CD8-positive, alpha-beta memory T cell (primary cell): ENCODE measurements around the gene FYB1. TPM values are rescaled to one million over a fixed set of nuclear protein-coding genes. Genes with fewer than 3 reads are reported as not detected.
A peak's percentile ranks its signal among the peaks of the same experiment; 100 is the strongest.
"Not testable (repeated sequence)": the region's sequence is repeated elsewhere in the genome, so short reads cannot be mapped to it uniquely, and the experiment has no call there.

Source experiments
- CTCF ChIA-PET: fragments of 350-600 bp; sonication (Branson Sonifier 250); formaldehyde crosslinking; loops from one replicate; lab custom pipeline; 2021; ENCODE audit warnings: antibody characterized with exemption; lab: Charles Lee
- POLR2A ChIA-PET: fragments of 350-600 bp; sonication (Branson Sonifier 250); formaldehyde crosslinking; loops from one replicate; lab custom pipeline; 2021; ENCODE audit warnings: antibody characterized with exemption; lab: Charles Lee
- DNase-seq, 5 donors: peaks; one replicate each; pipeline versions ENCODE4 v3.0.0 to v3.0.0-alpha.2; 2020 to 2022; ENCODE audit warnings: mixed read lengths in 1 of 5
- H3K27ac ChIP-seq: one replicate; pipeline ENCODE4 v1.7.0; 2013; ENCODE audit warnings: low read depth, mild to moderate bottlenecking, low read length, moderate library complexity
- H3K27me3 ChIP-seq: 2 replicates; pipeline ENCODE4 v1.7.0; 2013; ENCODE audit warnings: low read length, mild to moderate bottlenecking; ENCODE audit not compliant: insufficient read depth, poor library complexity, severe bottlenecking
- H3K36me3 ChIP-seq: 2 replicates; pipeline ENCODE4 v1.7.0; 2013; ENCODE audit warnings: mild to moderate bottlenecking, low read length, moderate library complexity; ENCODE audit not compliant: insufficient read depth
- H3K4me1 ChIP-seq: 2 replicates; pipeline ENCODE4 v1.7.0; 2013; ENCODE audit warnings: mild to moderate bottlenecking, low read length, moderate library complexity; ENCODE audit not compliant: insufficient read depth
- H3K4me3 ChIP-seq: 2 replicates; pipeline ENCODE4 v1.7.0; 2013; ENCODE audit warnings: mild to moderate bottlenecking, low read length
- H3K9me3 ChIP-seq: 2 replicates; pipeline ENCODE4 v1.7.0; 2013; ENCODE audit warnings: mild to moderate bottlenecking, low read length
- H3K27ac Mint-ChIP-seq, 8 donors: one replicate each; pipeline ENCODE4 v1.8.0; 2020 to 2021; ENCODE audit warnings: mixed read lengths in 8 of 8, mild to moderate bottlenecking in 6 of 8, inconsistent platforms in 3 of 8, moderate library complexity in 3 of 8
- H3K27me3 Mint-ChIP-seq, 2 donors: one replicate each; pipeline ENCODE4 v1.8.0; 2020 to 2021; ENCODE audit warnings: mixed read lengths in 2 of 2, mild to moderate bottlenecking in 1 of 2, moderate library complexity in 1 of 2
- H3K36me3 Mint-ChIP-seq, 3 donors: one replicate each; pipeline ENCODE4 v1.8.0; 2020 to 2021; ENCODE audit warnings: mixed read lengths in 3 of 3, inconsistent platforms in 1 of 3, mild to moderate bottlenecking in 1 of 3
- H3K4me1 Mint-ChIP-seq, 3 donors: one replicate each; pipeline ENCODE4 v1.8.0; 2020 to 2021; ENCODE audit warnings: mixed read lengths in 3 of 3, inconsistent platforms in 1 of 3, mild to moderate bottlenecking in 1 of 3
- H3K4me3 Mint-ChIP-seq, 7 donors: one replicate each; pipeline ENCODE4 v1.8.0; 2020 to 2021; ENCODE audit warnings: mixed read lengths in 7 of 7, mild to moderate bottlenecking in 6 of 7, moderate library complexity in 4 of 7, inconsistent platforms in 2 of 7
- H3K9me3 Mint-ChIP-seq, 5 donors: one replicate each; pipeline ENCODE4 v1.8.0; 2020 to 2022; ENCODE audit warnings: mixed read lengths in 5 of 5, mild to moderate bottlenecking in 3 of 5, moderate library complexity in 2 of 5, inconsistent platforms in 1 of 5
- polyA plus RNA-seq: library from polyadenylated mRNA; unstranded; fragments of 300-500 nt; fragmentation: Illumina TruSeq; gene quantifications from one replicate; pipeline ENCODE4 v1.2.3, GENCODE V29; 2021
- total RNA-seq, 2 experiments: library from RNA; stranded (reverse); gene quantifications; one replicate each; pipeline ENCODE4 v1.2.3, GENCODE V29; 2021

FYB1 gene
- total and polyA plus RNA-seq, 3 experiments from 2014 or later: 75.9 to 282 (median 84.2) TPM

- POLR2A ChIA-PET: no interaction called here
- H3K27me3 ChIP-seq: no peaks in the 10 kb centered on the region
- peak overlapping the region in 5 of 7 donors; percentile 12 to 51 (median 39) for H3K4me3 Mint-ChIP-seq
- no peaks in the 10 kb centered on the region for H3K27me3 Mint-ChIP-seq
- peaks cover 0 to 21% (median 12%) of the 10 kb centered on the region in 5 donors for H3K9me3 Mint-ChIP-seq
- no peak for DNase-seq
- CTCF ChIA-PET: interaction anchor here (1.5 kb wide), 1 partner anchor 14 kb away, joined by 3 read pairs; no protein-coding TSS in a partner anchor
- H3K9me3 ChIP-seq: no peaks in the 10 kb centered on the region
- peaks cover 8% of the 10 kb centered on the region for H3K4me1 ChIP-seq
- H3K36me3 Mint-ChIP-seq: peaks cover 0 to 26% (median 2%) of the 10 kb centered on the region in 3 donors
- H3K4me1 Mint-ChIP-seq: peaks cover 20 to 43% (median 31%) of the 10 kb centered on the region in 3 donors
- no peaks in the 10 kb centered on the region for H3K36me3 ChIP-seq
- H3K27ac Mint-ChIP-seq: peak overlapping the region; percentile 41 to 91 (median 61)
- H3K4me3 ChIP-seq: no peak overlapping the region
- H3K27ac ChIP-seq: no peak overlapping the region
These were observed 19.2 kb upstream of the FYB1 start for GRCh38 chr5:39238366-39239105.

- POLR2A ChIA-PET: no interaction called here
- Histone ChIP-seq H3K27ac (no peak overlapping the region), H3K27me3 (no peaks in the 10 kb centered on the region), H3K36me3 (no peaks in the 10 kb centered on the region), H3K4me1 (peaks cover 12% of the 10 kb centered on the region), H3K4me3 (no peak overlapping the region), H3K9me3 (no peaks in the 10 kb centered on the region)
- no peaks in the 10 kb centered on the region for H3K27me3 Mint-ChIP-seq
- CTCF ChIA-PET: interaction anchor here (2.2 to 2.6 kb wide), 2 partner anchors 19 to 47 kb away, joined by 8 to 11 read pairs; no protein-coding TSS in a partner anchor
- peaks cover 26 to 49% (median 37%) of the 10 kb centered on the region in 3 donors for H3K4me1 Mint-ChIP-seq
- H3K9me3 Mint-ChIP-seq: peaks cover 0 to 17% (median 11%) of the 10 kb centered on the region in 5 donors
- peaks cover 0 to 26% (median 2%) of the 10 kb centered on the region in 3 donors for H3K36me3 Mint-ChIP-seq
- H3K27ac Mint-ChIP-seq: peak overlapping the region in 4 of 8 donors; percentile 35 to 62 (median 57)
- no peak overlapping the region for H3K4me3 Mint-ChIP-seq
- no peak for DNase-seq
These were observed 17.4 kb upstream of the FYB1 start for GRCh38 chr5:39236718-39237117.

GRCh38 chr5:39235648-39236047 lies 16.3 kb upstream of the FYB1 start:
- Histone ChIP-seq H3K9me3 (no peaks in the 10 kb centered on the region), H3K27me3 (no peaks in the 10 kb centered on the region), H3K4me3 (no peak overlapping the region), H3K36me3 (no peaks in the 10 kb centered on the region), H3K27ac (no peak overlapping the region), H3K4me1 (peaks cover 16% of the 10 kb centered on the region)
- ChIA-PET POLR2A (no interaction called here), CTCF (interaction anchor here (2.2 to 2.6 kb wide), 2 partner anchors 18 to 48 kb away, joined by 8 to 11 read pairs; no protein-coding TSS in a partner anchor)
- DNase-seq: no peak
- peaks cover 34 to 55% (median 42%) of the 10 kb centered on the region in 3 donors for H3K4me1 Mint-ChIP-seq
- no peaks in the 10 kb centered on the region for H3K27me3 Mint-ChIP-seq
- peaks cover 0 to 11% (median 7%) of the 10 kb centered on the region in 5 donors for H3K9me3 Mint-ChIP-seq
- no peak overlapping the region for H3K4me3 Mint-ChIP-seq
- H3K36me3 Mint-ChIP-seq: peaks cover 0 to 15% (median 2%) of the 10 kb centered on the region in 3 donors
- no peak overlapping the region for H3K27ac Mint-ChIP-seq

GRCh38 chr5:39234494-39234893 lies 15.1 kb upstream of the FYB1 start:
- H3K4me3 ChIP-seq, H3K27me3 ChIP-seq, H3K4me3 Mint-ChIP-seq, H3K9me3 Mint-ChIP-seq, H3K36me3 Mint-ChIP-seq, H3K27ac ChIP-seq, H3K27me3 Mint-ChIP-seq, H3K9me3 ChIP-seq, POLR2A ChIA-PET, H3K36me3 ChIP-seq, DNase-seq: not testable (repeated sequence)
- Mint-ChIP-seq H3K4me1 (peaks cover 30 to 46% (median 36%) of the 10 kb centered on the region in 3 donors), H3K27ac (peak overlapping the region in 2 of 8 donors; percentile 6 to 26)
- CTCF ChIA-PET: interaction anchor here (2.2 to 3.6 kb wide), 3 partner anchors 17 to 49 kb away, joined by 8 to 17 read pairs (median 11); no protein-coding TSS in a partner anchor
- peaks cover 16% of the 10 kb centered on the region for H3K4me1 ChIP-seq

GRCh38 chr5:39233783-39234182 lies 14.4 kb upstream of the FYB1 start:
- Histone ChIP-seq H3K4me3 (no peak overlapping the region), H3K36me3 (no peaks in the 10 kb centered on the region), H3K27ac (no peak overlapping the region), H3K27me3 (no peaks in the 10 kb centered on the region), H3K9me3 (no peaks in the 10 kb centered on the region), H3K4me1 (peaks cover 15% of the 10 kb centered on the region)
- ChIA-PET POLR2A (no interaction called here), CTCF (interaction anchor here (3.6 kb wide), 1 partner anchor 16 kb away, joined by 17 read pairs; no protein-coding TSS in a partner anchor)
- no peak overlapping the region for H3K4me3 Mint-ChIP-seq
- peak overlapping the region in 1 of 8 donors; percentile 17 for H3K27ac Mint-ChIP-seq
- H3K27me3 Mint-ChIP-seq: no peaks in the 10 kb centered on the region
- H3K36me3 Mint-ChIP-seq: peaks cover 0 to 4% (median 2%) of the 10 kb centered on the region in 3 donors
- DNase-seq: no peak
- peaks cover 0 to 1% (median 0%) of the 10 kb centered on the region in 5 donors for H3K9me3 Mint-ChIP-seq
- peaks cover 22 to 39% (median 29%) of the 10 kb centered on the region in 3 donors for H3K4me1 Mint-ChIP-seq

- no peak overlapping the region for H3K27ac ChIP-seq
- H3K27me3 ChIP-seq: no peaks in the 10 kb centered on the region
- H3K9me3 ChIP-seq: no peaks in the 10 kb centered on the region
- H3K36me3 ChIP-seq: no peaks in the 10 kb centered on the region
- Mint-ChIP-seq H3K36me3 (peaks cover 0 to 4% (median 2%) of the 10 kb centered on the region in 3 donors), H3K4me1 (peaks cover 14 to 27% (median 15%) of the 10 kb centered on the region in 3 donors), H3K9me3 (peaks cover 0 to 1% (median 0%) of the 10 kb centered on the region in 5 donors), H3K27me3 (no peaks in the 10 kb centered on the region), H3K27ac (peak overlapping the region in 7 of 8 donors; percentile 6 to 78 (median 40)), H3K4me3 (peak overlapping the region in 4 of 7 donors; percentile 2 to 44 (median 22))
- CTCF ChIA-PET: interaction anchor here (1.3 to 3.6 kb wide), 3 partner anchors 14 to 51 kb away, joined by 3 to 17 read pairs (median 4); no protein-coding TSS in a partner anchor
- no peak for DNase-seq
- no peak overlapping the region for H3K4me3 ChIP-seq
- POLR2A ChIA-PET: no interaction called here
- H3K4me1 ChIP-seq: peaks cover 9% of the 10 kb centered on the region
These were observed 12.6 kb upstream of the FYB1 start for GRCh38 chr5:39231705-39232525.

GRCh38 chr5:39228596-39228995 lies 9.2 kb upstream of the FYB1 start:
- ChIA-PET POLR2A (no interaction called here), CTCF (interaction anchor here (2.4 kb wide), 1 partner anchor 11 kb away, joined by 17 read pairs; the partner anchor contains the start of gene FYB1)
- no peaks in the 10 kb centered on the region for H3K27me3 Mint-ChIP-seq
- H3K4me1 ChIP-seq: peaks cover 20% of the 10 kb centered on the region
- H3K36me3 ChIP-seq: no peaks in the 10 kb centered on the region
- no peak overlapping the region for H3K4me3 Mint-ChIP-seq
- peak overlapping the region in 1 of 8 donors; percentile 50 for H3K27ac Mint-ChIP-seq
- no peak overlapping the region for H3K27ac ChIP-seq
- peaks cover 24 to 41% (median 26%) of the 10 kb centered on the region in 3 donors for H3K4me1 Mint-ChIP-seq
- H3K9me3 ChIP-seq: no peaks in the 10 kb centered on the region
- H3K27me3 ChIP-seq: no peaks in the 10 kb centered on the region
- H3K9me3 Mint-ChIP-seq: no peaks in the 10 kb centered on the region
- H3K36me3 Mint-ChIP-seq: peaks cover 0 to 2% (median 0%) of the 10 kb centered on the region in 3 donors
- no peak overlapping the region for H3K4me3 ChIP-seq
- DNase-seq: no peak
